HepG2 (cell line): Measurements from ENCODE around the gene CNTNAP1. TPM values are rescaled to one million over a fixed set of nuclear protein-coding genes. Genes with fewer than 3 reads are reported as not detected.

Experiments used
- EHMT2 ChIP-seq: fragments of 200-600 bp; sonication (generic); IDR thresholded peaks from 2 replicates; pipeline ENCODE4 v1.7.0; 2017; ENCODE audit warnings: antibody characterized with exemption, low read depth, low read length, borderline replicate concordance
- FOXM1 ChIP-seq: sonication (generic); formaldehyde crosslinking; IDR thresholded peaks from 2 replicates; pipeline ENCODE4 v1.5.0; 2020; ENCODE audit warnings: missing genetic modification reagents
- LBX2 ChIP-seq: sonication (generic); formaldehyde crosslinking; IDR thresholded peaks from 2 replicates; pipeline ENCODE4 v1.5.0; 2020; ENCODE audit warnings: missing genetic modification reagents, mild to moderate bottlenecking, borderline replicate concordance
- NAIF1 ChIP-seq: sonication (generic); formaldehyde crosslinking; IDR thresholded peaks from 2 replicates; pipeline ENCODE4 v1.5.0; 2020; ENCODE audit warnings: mild to moderate bottlenecking, missing genetic modification reagents, borderline replicate concordance
- NCOA2 ChIP-seq: sonication (generic); formaldehyde crosslinking; IDR thresholded peaks from 2 replicates; pipeline ENCODE4 v1.8.0; 2022; ENCODE audit warnings: inconsistent platforms
- NFE2L1 ChIP-seq: sonication (generic); formaldehyde crosslinking; IDR thresholded peaks from 2 replicates; pipeline ENCODE4 v1.4.0; 2020; ENCODE audit warnings: missing genetic modification reagents, mild to moderate bottlenecking, borderline replicate concordance
- NR0B2 ChIP-seq: sonication (generic); formaldehyde crosslinking; IDR thresholded peaks from 2 replicates; pipeline ENCODE4 v1.4.0; 2020; ENCODE audit warnings: mild to moderate bottlenecking, missing genetic modification reagents
- RELA ChIP-seq: sonication (generic); formaldehyde crosslinking; IDR thresholded peaks from 2 replicates; pipeline ENCODE4 v1.4.0; 2020; ENCODE audit warnings: missing genetic modification reagents
- SNAPC2 ChIP-seq: sonication (generic); formaldehyde crosslinking; IDR thresholded peaks from 2 replicates; pipeline ENCODE4 v1.8.1; 2022; ENCODE audit warnings: mild to moderate bottlenecking, missing genetic modification reagents
- TEAD2 ChIP-seq: sonication (generic); formaldehyde crosslinking; IDR thresholded peaks from 2 replicates; pipeline ENCODE4 v1.9.0; 2021; ENCODE audit warnings: missing genetic modification reagents
- ZNF224 ChIP-seq: sonication (generic); formaldehyde crosslinking; IDR thresholded peaks from 2 replicates; pipeline ENCODE4 v1.5.0; 2020; ENCODE audit warnings: mild to moderate bottlenecking, missing genetic modification reagents
- ZNF232 ChIP-seq: sonication (generic); formaldehyde crosslinking; IDR thresholded peaks from 2 replicates; pipeline ENCODE4 v1.4.0; 2020; ENCODE audit warnings: missing genetic modification reagents, borderline replicate concordance
- ZNF275 ChIP-seq: sonication (generic); formaldehyde crosslinking; IDR thresholded peaks from 2 replicates; pipeline ENCODE4 v1.8.0; 2022; ENCODE audit warnings: missing genetic modification reagents, mild to moderate bottlenecking, inconsistent platforms, borderline replicate concordance
- ZNF33B ChIP-seq: sonication (generic); formaldehyde crosslinking; IDR thresholded peaks from 2 replicates; pipeline ENCODE4 v1.5.1; 2020; ENCODE audit warnings: mild to moderate bottlenecking, missing genetic modification reagents
- ZNF770 ChIP-seq: sonication (generic); formaldehyde crosslinking; IDR thresholded peaks from 2 replicates; pipeline ENCODE4 v1.5.0; 2020; ENCODE audit warnings: mild to moderate bottlenecking, missing genetic modification reagents
- ZNF83 ChIP-seq: sonication (generic); formaldehyde crosslinking; IDR thresholded peaks from 2 replicates; pipeline ENCODE4 v1.4.0; 2020; ENCODE audit warnings: missing genetic modification reagents, mild to moderate bottlenecking, borderline replicate concordance
- polyA plus RNA-seq, 8 experiments: library from polyadenylated mRNA; depleted of rRNA in 3 of 8; stranded (reverse) in 7 of 8; unstranded in 1 of 8; fragments of >200 nt; fragmentation: Illumina TruSeq in 4 of 8; extraction: Trizol in 4 of 8; gene quantifications; 2 replicates each; pipeline versions ENCODE4 v1.2.1 to v1.2.3, GENCODE V29; 2011 to 2016; ENCODE audit warnings: low read depth in 4 of 8, missing spikeins in 1 of 8, mixed read lengths in 1 of 8; ENCODE audit not compliant: insufficient read depth in 1 of 8
- total RNA-seq, 5 experiments: library from RNA; depleted of rRNA; stranded (reverse); fragments of >200 nt; fragmentation: Illumina TruSeq; extraction: Trizol; gene quantifications; 2 replicates each; pipeline ENCODE4 v1.2.3, GENCODE V29; 2016; ENCODE audit warnings: low read depth in 1 of 5
- TF ChIP-seq, protein P1 (sequence below): sonication (generic); formaldehyde crosslinking; conservative IDR thresholded peaks from 2 replicates; pipeline ENCODE4 v1.4.0; 2020; ENCODE audit warnings: mild to moderate bottlenecking, missing genetic modification reagents, moderate library complexity
- TF ChIP-seq, protein P2 (sequence below): sonication (generic); formaldehyde crosslinking; IDR thresholded peaks from 2 replicates; pipeline ENCODE4 v1.5.0; 2020; ENCODE audit warnings: missing genetic modification reagents

Gene CNTNAP1
- total and polyA plus RNA-seq, 2 of the 13 experiments (the other 11 are each of a cell fraction or from before 2014, with no cell fraction given): 4.5 to 7.7 TPM

DNA sequence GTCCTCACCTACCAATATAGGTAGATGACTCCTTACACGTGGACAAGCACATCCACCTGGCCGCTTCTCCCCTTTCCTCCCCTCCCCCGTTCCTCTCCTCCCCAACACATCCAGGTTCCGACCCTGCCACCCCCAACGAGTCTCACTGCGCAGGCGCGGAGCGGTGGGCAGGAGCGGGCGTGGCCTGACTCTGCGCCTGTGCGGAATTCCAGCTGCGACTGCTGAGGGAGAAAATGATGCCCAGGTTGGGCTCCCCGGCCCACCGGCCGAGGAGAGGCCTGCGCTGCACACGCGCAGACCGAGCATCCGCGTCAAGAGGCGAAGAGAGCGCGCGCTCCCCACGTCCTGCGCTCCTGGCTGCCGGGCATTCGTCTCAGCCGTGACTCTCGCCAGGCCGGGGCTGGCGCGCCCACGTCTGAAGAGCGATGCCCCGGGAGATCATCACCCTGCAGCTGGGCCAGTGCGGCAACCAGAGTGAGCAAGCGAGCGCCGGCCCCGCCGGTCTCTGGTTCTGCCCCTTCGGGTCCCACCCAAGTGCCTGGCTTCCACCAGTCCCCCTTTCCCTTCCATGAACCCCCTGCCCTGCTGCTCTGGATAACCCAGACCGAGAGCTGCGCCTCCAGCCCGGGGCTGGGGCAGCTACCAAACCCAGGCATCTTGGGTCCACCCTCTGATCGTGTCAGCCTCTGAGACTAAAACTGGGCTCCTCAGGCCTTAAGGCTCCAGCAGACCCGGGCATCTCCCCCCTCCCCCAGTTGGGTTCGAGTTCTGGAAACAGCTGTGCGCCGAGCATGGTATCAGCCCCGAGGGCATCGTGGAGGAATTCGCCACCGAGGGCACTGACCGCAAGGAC lies 23.0 kb upstream of the CNTNAP1 start, which contains the start of gene TUBG2 (continued):
- TF ChIP-seq NFE2L1 (CRISPR knock-in tag): no peak
- no peak for TF ChIP-seq ZNF83 (CRISPR knock-in tag)
- TF ChIP-seq, protein P1, sequence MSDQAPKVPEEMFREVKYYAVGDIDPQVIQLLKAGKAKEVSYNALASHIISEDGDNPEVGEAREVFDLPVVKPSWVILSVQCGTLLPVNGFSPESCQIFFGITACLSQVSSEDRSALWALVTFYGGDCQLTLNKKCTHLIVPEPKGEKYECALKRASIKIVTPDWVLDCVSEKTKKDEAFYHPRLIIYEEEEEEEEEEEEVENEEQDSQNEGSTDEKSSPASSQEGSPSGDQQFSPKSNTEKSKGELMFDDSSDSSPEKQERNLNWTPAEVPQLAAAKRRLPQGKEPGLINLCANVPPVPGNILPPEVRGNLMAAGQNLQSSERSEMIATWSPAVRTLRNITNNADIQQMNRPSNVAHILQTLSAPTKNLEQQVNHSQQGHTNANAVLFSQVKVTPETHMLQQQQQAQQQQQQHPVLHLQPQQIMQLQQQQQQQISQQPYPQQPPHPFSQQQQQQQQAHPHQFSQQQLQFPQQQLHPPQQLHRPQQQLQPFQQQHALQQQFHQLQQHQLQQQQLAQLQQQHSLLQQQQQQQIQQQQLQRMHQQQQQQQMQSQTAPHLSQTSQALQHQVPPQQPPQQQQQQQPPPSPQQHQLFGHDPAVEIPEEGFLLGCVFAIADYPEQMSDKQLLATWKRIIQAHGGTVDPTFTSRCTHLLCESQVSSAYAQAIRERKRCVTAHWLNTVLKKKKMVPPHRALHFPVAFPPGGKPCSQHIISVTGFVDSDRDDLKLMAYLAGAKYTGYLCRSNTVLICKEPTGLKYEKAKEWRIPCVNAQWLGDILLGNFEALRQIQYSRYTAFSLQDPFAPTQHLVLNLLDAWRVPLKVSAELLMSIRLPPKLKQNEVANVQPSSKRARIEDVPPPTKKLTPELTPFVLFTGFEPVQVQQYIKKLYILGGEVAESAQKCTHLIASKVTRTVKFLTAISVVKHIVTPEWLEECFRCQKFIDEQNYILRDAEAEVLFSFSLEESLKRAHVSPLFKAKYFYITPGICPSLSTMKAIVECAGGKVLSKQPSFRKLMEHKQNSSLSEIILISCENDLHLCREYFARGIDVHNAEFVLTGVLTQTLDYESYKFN (CRISPR knock-in tag): no peak; the same call in 1 of the 2 replicates
- TF ChIP-seq SNAPC2: no peak
- TF ChIP-seq ZNF224 (CRISPR knock-in tag): 0 out of 2 replicates have a peak, but pooled peaks have one; percentile 68
- no peak for TF ChIP-seq ZNF770 (CRISPR knock-in tag)
- TF ChIP-seq FOXM1 (CRISPR knock-in tag): no peak
- 0 out of 2 replicates have a peak, but pooled peaks have one; percentile 22 for TF ChIP-seq NAIF1 (CRISPR knock-in tag)
- 0 out of 2 replicates have a peak, but pooled peaks have one; percentile 43 for TF ChIP-seq LBX2 (CRISPR knock-in tag)
- 0 out of 2 replicates have a peak, but pooled peaks have one; percentile 49 for TF ChIP-seq ZNF33B
- no peak for TF ChIP-seq EHMT2
- no peak; the same call in 1 of the 2 replicates for TF ChIP-seq NR0B2 (CRISPR knock-in tag)
- no peak for TF ChIP-seq TEAD2 (CRISPR knock-in tag)
- peak; percentile 55; the same call in 1 of the 2 replicates for TF ChIP-seq NCOA2 (CRISPR knock-in tag)
- TF ChIP-seq, protein P2, sequence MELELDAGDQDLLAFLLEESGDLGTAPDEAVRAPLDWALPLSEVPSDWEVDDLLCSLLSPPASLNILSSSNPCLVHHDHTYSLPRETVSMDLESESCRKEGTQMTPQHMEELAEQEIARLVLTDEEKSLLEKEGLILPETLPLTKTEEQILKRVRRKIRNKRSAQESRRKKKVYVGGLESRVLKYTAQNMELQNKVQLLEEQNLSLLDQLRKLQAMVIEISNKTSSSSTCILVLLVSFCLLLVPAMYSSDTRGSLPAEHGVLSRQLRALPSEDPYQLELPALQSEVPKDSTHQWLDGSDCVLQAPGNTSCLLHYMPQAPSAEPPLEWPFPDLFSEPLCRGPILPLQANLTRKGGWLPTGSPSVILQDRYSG (CRISPR knock-in tag): no peak
- TF ChIP-seq ZNF232 (CRISPR knock-in tag): no peak
- TF ChIP-seq RELA (CRISPR knock-in tag): no peak
- no peak for TF ChIP-seq ZNF275 (CRISPR knock-in tag)
